Stimulated activated CD4-positive, alpha-beta T cell treated with anti-CD3 and anti-CD28 coated beads, Interleukin-12 subunit alpha, Interleukin-12 subunit beta, amount 100 ng/mL, for 4 hours (primary cell): ENCODE measurements around the gene DDX52.
A peak's percentile ranks its signal among the peaks of the same experiment; 100 is the strongest.
"Not testable (repeated sequence)": the region's sequence is repeated elsewhere in the genome, so short reads cannot be mapped to it uniquely, and the experiment has no call there.

Source experiments
- DNase-seq: peaks from one replicate; pipeline ENCODE4 v3.0.0-alpha.2; 2020

Gene DDX52, protein sequence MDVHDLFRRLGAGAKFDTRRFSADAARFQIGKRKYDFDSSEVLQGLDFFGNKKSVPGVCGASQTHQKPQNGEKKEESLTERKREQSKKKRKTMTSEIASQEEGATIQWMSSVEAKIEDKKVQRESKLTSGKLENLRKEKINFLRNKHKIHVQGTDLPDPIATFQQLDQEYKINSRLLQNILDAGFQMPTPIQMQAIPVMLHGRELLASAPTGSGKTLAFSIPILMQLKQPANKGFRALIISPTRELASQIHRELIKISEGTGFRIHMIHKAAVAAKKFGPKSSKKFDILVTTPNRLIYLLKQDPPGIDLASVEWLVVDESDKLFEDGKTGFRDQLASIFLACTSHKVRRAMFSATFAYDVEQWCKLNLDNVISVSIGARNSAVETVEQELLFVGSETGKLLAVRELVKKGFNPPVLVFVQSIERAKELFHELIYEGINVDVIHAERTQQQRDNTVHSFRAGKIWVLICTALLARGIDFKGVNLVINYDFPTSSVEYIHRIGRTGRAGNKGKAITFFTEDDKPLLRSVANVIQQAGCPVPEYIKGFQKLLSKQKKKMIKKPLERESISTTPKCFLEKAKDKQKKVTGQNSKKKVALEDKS

GRCh38 chr17:37643118-37643766, at the start of gene DDX52:
DDX52 (minus strand) TSS chr17:37643446; CDS start chr17:37643420, 26 bp downstream.
- DNase-seq: peak; percentile 85

DNA sequence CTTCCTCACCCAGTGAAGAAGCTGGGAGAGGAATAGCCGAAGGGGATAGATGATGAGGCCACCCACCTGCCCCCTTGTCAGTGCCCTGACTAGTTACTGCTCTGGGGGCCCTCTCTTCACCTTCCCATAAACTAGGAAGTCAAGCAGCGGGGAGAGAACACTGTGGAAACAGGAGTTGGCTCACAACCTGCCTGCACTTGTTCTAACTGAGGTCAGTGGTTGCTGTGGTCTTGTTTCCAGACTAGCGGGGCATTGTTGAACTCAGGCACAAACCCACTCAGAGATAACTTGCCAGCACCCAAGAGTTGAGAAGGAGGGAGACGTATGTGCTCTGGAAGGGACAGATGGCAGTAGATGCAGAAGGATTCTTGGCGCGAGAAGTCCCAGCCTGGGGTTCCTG, 48.6 kb upstream of the DDX52 start:
- DNase-seq: no peak

DNA sequence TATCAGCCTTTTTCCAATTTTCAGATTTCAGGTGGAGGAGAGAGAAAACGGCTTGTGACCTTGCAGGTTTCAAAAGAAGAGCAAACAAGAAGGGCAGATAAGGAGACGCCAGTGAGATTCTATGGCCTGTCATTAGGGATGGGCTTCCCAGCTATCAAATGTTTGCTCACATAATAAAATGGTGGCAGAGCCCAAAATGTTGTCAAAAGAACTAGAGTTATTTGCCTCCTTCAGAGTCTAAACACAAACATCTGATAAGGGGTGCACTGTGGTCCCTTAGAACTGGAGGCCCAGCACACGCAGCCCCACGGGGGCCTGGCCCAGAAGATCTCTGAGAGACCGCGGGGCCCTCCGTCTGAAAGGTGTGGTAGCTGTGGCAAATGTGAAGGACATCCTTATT, 46.1 kb upstream of the DDX52 start:
- no peak for DNase-seq

GRCh38 chr17:37683454-37683984, 40.3 kb upstream of the DDX52 start:
- no peak for DNase-seq

DNA sequence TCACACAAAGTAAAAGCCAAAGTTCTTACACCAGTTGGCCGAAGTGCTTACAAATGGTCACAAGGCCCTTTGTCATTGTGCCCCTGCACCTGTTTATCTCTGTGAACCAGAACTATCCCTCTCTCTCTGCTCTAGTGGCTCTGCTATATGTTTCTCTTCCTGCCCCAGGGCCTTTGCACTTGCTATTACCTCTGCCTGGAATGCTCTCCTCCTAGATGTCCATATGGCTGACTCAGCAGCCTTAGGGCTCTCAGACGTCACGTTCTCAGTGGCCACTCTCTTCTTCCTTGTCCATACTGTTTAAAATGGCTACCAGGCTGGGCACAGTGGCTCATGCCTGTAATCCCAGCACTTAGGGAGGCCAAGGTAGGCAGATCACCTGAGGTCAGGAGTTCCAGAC, 38.8 kb upstream of the DDX52 start:
- DNase-seq: no peak

GRCh38 chr17:37679995-37680394, 36.7 kb upstream of the DDX52 start:
- DNase-seq: not testable (repeated sequence)

- no peak for DNase-seq
Observed at GRCh38 chr17:37678036-37678435, 34.8 kb upstream of the DDX52 start.

- DNase-seq: no peak
Observed at GRCh38 chr17:37677021-37677420, 33.8 kb upstream of the DDX52 start.

- DNase-seq: no peak
Observed at GRCh38 chr17:37676115-37676925, 33.1 kb upstream of the DDX52 start.

DNA sequence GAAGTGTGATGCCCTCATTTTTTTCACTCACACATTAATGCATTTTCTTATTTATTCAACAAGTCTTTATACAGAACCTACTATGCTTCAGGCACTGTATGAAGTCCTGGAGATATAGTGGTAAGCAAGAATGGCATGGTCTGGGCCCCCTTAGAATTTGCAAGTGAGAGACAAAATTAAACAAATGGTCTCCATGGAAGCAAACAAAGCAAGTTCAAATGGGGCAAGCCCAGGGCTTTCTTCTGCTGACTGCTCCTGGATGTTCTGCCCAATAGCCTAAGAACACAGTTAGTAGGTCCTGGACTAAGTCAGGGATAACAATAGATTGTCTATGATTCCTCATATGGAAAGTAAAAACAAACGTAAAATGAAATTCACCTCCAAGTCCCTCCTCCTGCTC, 31.3 kb upstream of the DDX52 start:
- no peak for DNase-seq

DNA sequence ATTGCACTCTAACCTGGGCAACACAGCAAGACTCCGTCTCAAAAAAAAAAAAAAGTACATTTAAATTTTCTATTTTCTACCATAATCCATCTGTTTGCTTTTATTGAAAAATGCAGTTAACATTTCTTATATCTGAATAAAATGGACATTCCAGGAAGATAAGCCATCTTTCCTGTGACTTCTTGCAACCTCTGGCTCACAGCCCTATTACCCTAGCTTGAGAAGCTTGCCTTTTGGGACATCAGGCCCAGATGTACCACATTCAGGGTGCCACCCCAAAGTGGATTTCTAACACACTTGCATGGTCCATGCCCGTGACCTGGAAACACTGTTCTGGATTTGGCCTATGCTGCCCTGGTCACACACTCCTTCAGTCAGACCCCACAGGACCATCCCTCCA, 30.1 kb upstream of the DDX52 start:
- no peak for DNase-seq

DNA sequence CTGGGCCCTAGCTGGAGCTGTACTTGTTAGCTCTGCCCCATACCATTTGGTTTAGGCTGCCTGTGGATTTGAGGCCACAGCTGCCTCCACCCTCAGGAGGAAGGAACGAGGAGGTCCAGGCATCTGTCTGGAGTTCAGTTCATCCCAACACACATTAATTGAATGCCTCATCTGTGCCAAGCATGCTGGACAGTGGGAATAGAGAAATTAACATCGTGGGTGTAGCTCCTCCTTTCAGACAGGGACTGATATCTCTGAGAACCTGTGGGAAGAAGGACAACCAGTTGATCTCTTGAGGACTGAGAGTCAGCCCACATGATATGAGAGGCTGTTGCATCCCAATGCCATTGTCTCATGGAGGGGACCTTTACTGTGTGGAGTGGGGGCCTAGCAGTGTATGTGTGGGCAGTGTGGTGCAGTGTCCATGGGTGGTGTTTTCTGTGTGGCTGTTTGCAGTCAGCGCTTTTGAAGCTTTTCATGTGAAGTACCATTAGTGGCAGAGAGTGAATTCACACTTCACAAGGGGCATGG, 29.4 kb upstream of the DDX52 start:
- no peak for DNase-seq

DNA sequence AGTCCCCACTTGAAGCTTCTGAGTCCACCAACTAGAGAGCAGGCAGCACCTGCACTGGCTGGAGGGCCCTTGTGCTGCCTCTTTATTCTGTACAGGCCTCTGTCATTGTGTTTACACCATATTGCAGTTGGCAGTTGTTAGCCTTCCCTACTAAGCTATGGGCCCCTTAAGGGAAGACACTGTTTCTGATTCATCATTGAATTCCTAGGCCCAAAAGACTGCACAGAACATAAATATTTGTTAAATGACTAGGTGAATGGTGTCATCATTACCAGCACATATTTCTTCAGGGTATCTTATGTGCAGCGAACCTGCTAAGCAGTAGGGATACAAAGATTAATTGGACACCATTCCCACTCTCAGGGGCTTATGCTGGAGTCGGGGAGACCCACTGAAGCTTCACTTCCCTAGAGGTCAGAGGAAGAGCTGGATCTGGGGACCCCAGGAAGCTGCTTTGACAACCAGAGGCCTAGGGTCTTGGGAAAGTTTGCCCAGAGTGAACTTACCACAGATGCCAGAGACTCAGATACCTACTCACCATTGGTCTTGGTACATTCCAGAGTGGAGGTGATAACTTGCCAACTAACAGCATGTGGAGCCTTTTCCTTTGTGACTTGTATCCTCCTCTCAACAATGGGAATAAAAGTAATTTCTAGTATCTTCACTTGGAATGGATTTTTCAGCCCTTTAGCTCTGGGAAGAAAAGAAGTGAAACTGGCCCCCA, 28.7 kb upstream of the DDX52 start:
- no peak for DNase-seq

- no peak for DNase-seq
Observed at GRCh38 chr17:37671028-37671823, 28.0 kb upstream of the DDX52 start.

- no peak for DNase-seq
Observed at GRCh38 chr17:37667039-37667438, 23.8 kb upstream of the DDX52 start.

DNA sequence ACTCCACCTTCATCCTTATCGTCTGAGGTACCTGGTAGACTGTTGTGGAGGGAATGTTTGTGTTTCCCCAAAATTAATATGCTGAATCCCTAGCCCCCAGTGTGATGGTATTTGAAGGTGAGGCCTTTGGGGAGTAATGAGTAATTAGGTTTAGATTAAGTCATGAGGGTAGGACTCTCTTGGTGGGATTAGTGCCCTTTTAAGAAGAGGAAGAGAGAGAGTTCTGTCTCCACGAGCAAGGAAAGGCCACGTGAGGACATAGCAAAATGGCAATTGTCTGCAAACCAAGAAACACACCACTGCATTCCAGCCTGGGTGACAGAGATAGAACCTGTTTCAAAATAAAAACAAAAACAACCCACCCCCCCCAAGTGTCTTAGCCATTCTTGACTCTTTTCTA, 21.0 kb upstream of the DDX52 start:
- no peak for DNase-seq

- no peak for DNase-seq
Observed at GRCh38 chr17:37662353-37662752, 19.1 kb upstream of the DDX52 start.

DNA sequence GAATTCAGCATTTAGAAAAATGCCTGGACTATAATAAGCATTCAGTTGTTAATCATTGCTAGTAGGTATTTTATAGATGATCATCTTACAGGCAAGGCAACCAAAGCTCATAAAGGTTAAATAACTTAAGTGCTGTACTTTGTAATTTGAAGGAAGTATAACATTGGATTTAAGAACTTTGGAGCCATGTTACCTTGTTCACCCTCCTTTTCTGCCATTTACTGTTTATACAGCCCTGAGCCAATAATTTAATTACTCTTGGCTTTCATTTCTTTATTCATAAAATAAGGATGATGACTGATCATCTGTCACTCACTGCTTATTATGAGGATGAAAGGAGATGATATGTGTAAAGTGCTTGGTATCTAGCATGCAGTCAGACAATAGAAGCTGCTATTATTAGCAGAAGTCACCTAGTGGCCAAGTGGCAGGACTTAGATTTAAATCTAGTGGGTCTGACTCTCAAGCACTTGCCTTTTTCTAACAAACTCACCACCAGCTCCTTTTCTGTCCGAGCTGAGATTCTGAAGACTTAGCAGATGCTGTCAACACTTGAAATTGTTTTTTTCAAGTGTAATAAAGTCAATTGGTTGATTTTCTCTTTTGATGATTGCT, 18.3 kb upstream of the DDX52 start:
- no peak for DNase-seq

GRCh38 chr17:37659925-37660324, 16.7 kb upstream of the DDX52 start:
- no peak for DNase-seq

DNA sequence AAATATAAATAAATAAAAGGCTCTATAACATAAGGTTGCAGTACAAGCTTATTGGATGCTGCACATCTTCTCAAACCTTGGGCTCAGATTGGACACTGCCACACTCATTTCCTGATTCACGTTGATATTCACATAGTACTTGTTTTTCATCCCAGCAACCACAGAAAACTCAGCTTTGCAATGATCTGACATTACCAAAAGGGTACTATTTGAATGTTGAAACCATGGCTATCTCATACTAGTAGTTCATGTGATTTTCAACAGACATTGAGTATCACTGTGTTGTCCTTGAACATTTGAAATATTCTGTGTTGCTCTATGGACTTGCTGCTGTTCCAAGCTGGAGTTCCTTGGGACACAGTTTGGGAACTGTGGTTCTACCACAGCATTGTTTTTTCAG, 14.0 kb upstream of the DDX52 start:
- DNase-seq: no peak

DNA sequence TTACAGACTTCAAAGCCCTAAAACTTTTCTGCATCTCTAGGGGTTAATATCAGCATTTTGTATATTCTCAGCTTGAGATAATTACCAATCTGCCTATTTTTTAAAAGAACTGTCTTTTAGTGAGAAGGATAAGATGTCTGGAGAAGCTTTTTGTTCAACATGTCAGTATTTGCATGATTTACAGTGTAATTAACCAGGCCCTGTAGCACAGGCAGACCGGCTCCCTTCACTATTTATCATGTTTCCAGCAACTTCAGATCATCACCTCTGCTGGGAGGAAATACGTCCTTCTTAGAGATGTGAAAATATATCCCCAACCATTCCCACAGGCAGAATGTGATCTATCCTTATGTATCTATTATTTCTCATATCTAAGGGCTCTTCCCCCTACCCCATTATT, 8.6 kb upstream of the DDX52 start:
- no peak for DNase-seq
